Keratinocyte (primary cell): ENCODE data around the gene CCDC144A. TPM values are rescaled to one million over a fixed set of nuclear protein-coding genes. Genes with fewer than 3 reads are reported as not detected.
"Not testable (repeated sequence)": the region's sequence is repeated elsewhere in the genome, so short reads cannot be mapped to it uniquely, and the experiment has no call there.

ENCODE experiments used
- DNase-seq: peaks from one replicate; pipeline ENCODE4 v3.0.0-alpha.2; 2011; ENCODE audit warnings: low read depth, missing footprints, low spot score
- FAIRE-seq: peaks from 2 replicates; lab custom pipeline; 2011; peaks lifted over from hg19 to GRCh38; lab: Jason Lieb, UNC
- H2AFZ ChIP-seq: 2 replicates; pipeline ENCODE4 v1.6.0; 2012; ENCODE audit warnings: low read length, control low read depth, inconsistent platforms; ENCODE audit not compliant: control insufficient read depth
- H3K27ac ChIP-seq: 2 replicates; pipeline ENCODE4 v1.5.1; 2011; ENCODE audit warnings: low read length; ENCODE audit not compliant: control insufficient read depth, insufficient read depth
- H3K27me3 ChIP-seq: 3 replicates; pipeline ENCODE4 v1.6.0; 2011; ENCODE audit warnings: low read length; ENCODE audit not compliant: control insufficient read depth, insufficient read depth; ENCODE audit errors: extremely low read depth
- H3K36me3 ChIP-seq, 2 experiments: 2 replicates in 1 of 2; 3 replicates in 1 of 2; pipeline ENCODE4 v1.5.1; 2011; ENCODE audit warnings: low read length in 2 of 2, mild to moderate bottlenecking in 1 of 2; ENCODE audit not compliant: control insufficient read depth in 2 of 2, insufficient read depth in 2 of 2; ENCODE audit errors: extremely low read depth in 1 of 2
- H3K4me1 ChIP-seq: 3 replicates; pipeline ENCODE4 v1.5.1; 2011; ENCODE audit warnings: low read length; ENCODE audit not compliant: control insufficient read depth, insufficient read depth; ENCODE audit errors: extremely low read depth
- H3K4me2 ChIP-seq: 3 replicates; pipeline ENCODE4 v1.6.0; 2011; ENCODE audit warnings: low read depth, low read length; ENCODE audit not compliant: control insufficient read depth, insufficient read depth; ENCODE audit errors: extremely low read depth
- H3K4me3 ChIP-seq, 3 experiments: fragments of 200-600 bp in 1 of 3; sonication (generic) in 1 of 3; 2 replicates in 2 of 3; 3 replicates in 1 of 3; pipeline ENCODE4 v1.5.1; 2011 to 2016; ENCODE audit warnings: low read length in 3 of 3, mild to moderate bottlenecking in 3 of 3, control low read depth in 2 of 3, inconsistent platforms in 1 of 3, low read depth in 1 of 3, mixed read lengths in 1 of 3, mixed run types in 1 of 3, moderate library complexity in 1 of 3; ENCODE audit not compliant: control insufficient read depth in 2 of 3, insufficient read depth in 2 of 3; ENCODE audit errors: extremely low read depth in 1 of 3
- H3K79me2 ChIP-seq: 2 replicates; pipeline ENCODE4 v1.6.0; 2012; ENCODE audit warnings: low read length; ENCODE audit not compliant: control insufficient read depth, insufficient read depth
- H3K9ac ChIP-seq: 3 replicates; pipeline ENCODE4 v1.6.0; 2011; ENCODE audit warnings: low read length; ENCODE audit not compliant: control insufficient read depth, insufficient read depth; ENCODE audit errors: extremely low read depth
- H3K9me1 ChIP-seq: 3 replicates; pipeline ENCODE4 v1.6.0; 2011; ENCODE audit warnings: low read length; ENCODE audit not compliant: control insufficient read depth, insufficient read depth; ENCODE audit errors: extremely low read depth
- H3K9me3 ChIP-seq: 2 replicates; pipeline ENCODE4 v1.5.1; 2012; ENCODE audit warnings: low read depth, low read length; ENCODE audit not compliant: control insufficient read depth
- H4K20me1 ChIP-seq: 3 replicates; pipeline ENCODE4 v1.6.0; 2011; ENCODE audit warnings: low read length; ENCODE audit not compliant: control insufficient read depth, insufficient read depth; ENCODE audit errors: extremely low read depth
- CTCF ChIP-seq, 3 experiments: IDR thresholded peaks in 1 of 3; conservative IDR thresholded peaks in 1 of 3; optimal IDR thresholded peaks in 1 of 3; 2 replicates in 2 of 3; 3 replicates in 1 of 3; pipeline versions ENCODE3 to v1.5.1; 2011; ENCODE audit warnings: low read length in 3 of 3, mild to moderate bottlenecking in 3 of 3, moderate library complexity in 2 of 3, control low read depth in 1 of 3, inconsistent platforms in 1 of 3; ENCODE audit not compliant: insufficient read depth in 2 of 3; ENCODE audit errors: extremely low read depth in 1 of 3
- EZH2 ChIP-seq: IDR thresholded peaks from one replicate; pipeline ENCODE4 v1.6.1; 2012; ENCODE audit warnings: inconsistent platforms, mild to moderate bottlenecking, low read length, moderate library complexity
- dilution Hi-C: fragments of 300-500 bp; cut with MboI; formaldehyde crosslinking; loops from one replicate; pipeline ENCODE4 v1.7.0; 2020; ENCODE audit warnings: low sequenced_read_pairs; ENCODE audit not compliant: extremely low pct_ligation_motif_present
- polyA plus RNA-seq, 5 experiments: library from polyadenylated mRNA; depleted of rRNA in 3 of 5; stranded (reverse) in 3 of 5; stranded (forward) in 1 of 5; unstranded in 1 of 5; fragments of >200 nt; gene quantifications; 1 replicate in 1 of 5; 2 replicates in 3 of 5; 3 replicates in 1 of 5; pipeline versions ENCODE4 v1.2.1 to v1.2.3, GENCODE V29; 2011 to 2012; ENCODE audit warnings: missing spikeins in 2 of 5, low read depth in 1 of 5, low replicate concordance in 1 of 5

The CCDC144A gene
- polyA plus RNA-seq, 1 donor (not counting 4 experiments of a cell fraction or from before 2014, with no cell fraction given), result 0.30 TPM

- H4K20me1 ChIP-seq, result no peaks in the 10 kb centered on the region
- no peak for FAIRE-seq
- H3K9me3 ChIP-seq, result no peaks in the 10 kb centered on the region
- TF ChIP-seq EZH2, result no peak
- no peak for TF ChIP-seq CTCF (optimal IDR thresholded peaks at IDR 0.05 in 1 of 3, IDR thresholded peaks at IDR 0.05 in 1 of 3, conservative IDR thresholded peaks at IDR 0.05 in 1 of 3; ENCODE audit: extremely low read depth in 1 of 3, insufficient read depth in 2 of 3, low read length in 3 of 3)
- H3K36me3 ChIP-seq, result peaks cover 0 to 2% of the 10 kb centered on the region in 2 experiments
- no peaks in the 10 kb centered on the region for H3K79me2 ChIP-seq
- no peak overlapping the region for H2AFZ ChIP-seq
- no peaks in the 10 kb centered on the region for H3K4me1 ChIP-seq
- H3K27ac ChIP-seq, result no peak overlapping the region
- no peaks in the 10 kb centered on the region for H3K27me3 ChIP-seq
- no peak overlapping the region for H3K9ac ChIP-seq
- no peak overlapping the region for H3K4me3 ChIP-seq
- no peak overlapping the region for H3K4me2 ChIP-seq
- no peaks in the 10 kb centered on the region for H3K9me1 ChIP-seq
- no peak for DNase-seq
- dilution Hi-C loops, result no loop called here
Measured at GRCh38 chr17:16814439-16814838, 124.4 kb downstream of the CCDC144A start.

GRCh38 chr17:16817201-16817600, 127.2 kb downstream of the CCDC144A start:
- dilution Hi-C loops, result no loop called here
- H3K27ac ChIP-seq, result no peak overlapping the region
- H3K4me2 ChIP-seq, result no peak overlapping the region
- FAIRE-seq, result no peak
- peaks cover 0 to 2% of the 10 kb centered on the region in 2 experiments for H3K36me3 ChIP-seq
- no peaks in the 10 kb centered on the region for H3K79me2 ChIP-seq
- H3K4me1 ChIP-seq, result peaks cover 6% of the 10 kb centered on the region
- no peak overlapping the region for H2AFZ ChIP-seq
- H3K27me3 ChIP-seq, result no peaks in the 10 kb centered on the region
- H3K9me1 ChIP-seq, result no peaks in the 10 kb centered on the region
- H3K9me3 ChIP-seq, result no peaks in the 10 kb centered on the region
- H4K20me1 ChIP-seq, result no peaks in the 10 kb centered on the region
- no peak overlapping the region for H3K9ac ChIP-seq
- TF ChIP-seq CTCF (optimal IDR thresholded peaks at IDR 0.05 in 1 of 3, IDR thresholded peaks at IDR 0.05 in 1 of 3, conservative IDR thresholded peaks at IDR 0.05 in 1 of 3; ENCODE audit: extremely low read depth in 1 of 3, insufficient read depth in 2 of 3, low read length in 3 of 3), result no peak
- TF ChIP-seq EZH2, result no peak
- DNase-seq, result no peak
- no peak overlapping the region for H3K4me3 ChIP-seq

GRCh38 chr17:16817940-16818339, 127.9 kb downstream of the CCDC144A start:
- H3K9me1 ChIP-seq, H3K4me3 ChIP-seq, H2AFZ ChIP-seq, DNase-seq, H3K36me3 ChIP-seq, H3K4me2 ChIP-seq, H3K27ac ChIP-seq, FAIRE-seq, H3K9ac ChIP-seq, H4K20me1 ChIP-seq, H3K27me3 ChIP-seq, H3K9me3 ChIP-seq, dilution Hi-C loops, H3K4me1 ChIP-seq, H3K79me2 ChIP-seq: not testable (repeated sequence)
